Transverse colon (tissue), 4 donors: ENCODE results near the gene DPH3.

Source experiments
- POLR2A ChIP-seq: fragments of 450-650 bp; IDR thresholded peaks from one replicate; pipeline ENCODE4 v1.6.1; 2016; ENCODE audit warnings: antibody characterized with exemption, mild to moderate bottlenecking, moderate library complexity
- POLR2AphosphoS5 ChIP-seq, 3 donors: sonication (generic); formaldehyde crosslinking; IDR thresholded peaks; one replicate each; pipeline ENCODE4 v1.6.1; 2016; ENCODE audit warnings: antibody characterized with exemption in 3 of 3
- TF ChIP-seq, protein P1 (sequence below), 5 experiments: fragments of 200-600 bp in 3 of 5; fragments of 450-650 bp in 2 of 5; sonication (generic) in 3 of 5; IDR thresholded peaks; 1 replicate in 2 of 5; 2 replicates in 3 of 5; pipeline ENCODE4 v1.5.1; 2016 to 2017; ENCODE audit warnings: antibody characterized with exemption in 5 of 5, inconsistent platforms in 3 of 5, mild to moderate bottlenecking in 2 of 5, moderate library complexity in 1 of 5

DNA sequence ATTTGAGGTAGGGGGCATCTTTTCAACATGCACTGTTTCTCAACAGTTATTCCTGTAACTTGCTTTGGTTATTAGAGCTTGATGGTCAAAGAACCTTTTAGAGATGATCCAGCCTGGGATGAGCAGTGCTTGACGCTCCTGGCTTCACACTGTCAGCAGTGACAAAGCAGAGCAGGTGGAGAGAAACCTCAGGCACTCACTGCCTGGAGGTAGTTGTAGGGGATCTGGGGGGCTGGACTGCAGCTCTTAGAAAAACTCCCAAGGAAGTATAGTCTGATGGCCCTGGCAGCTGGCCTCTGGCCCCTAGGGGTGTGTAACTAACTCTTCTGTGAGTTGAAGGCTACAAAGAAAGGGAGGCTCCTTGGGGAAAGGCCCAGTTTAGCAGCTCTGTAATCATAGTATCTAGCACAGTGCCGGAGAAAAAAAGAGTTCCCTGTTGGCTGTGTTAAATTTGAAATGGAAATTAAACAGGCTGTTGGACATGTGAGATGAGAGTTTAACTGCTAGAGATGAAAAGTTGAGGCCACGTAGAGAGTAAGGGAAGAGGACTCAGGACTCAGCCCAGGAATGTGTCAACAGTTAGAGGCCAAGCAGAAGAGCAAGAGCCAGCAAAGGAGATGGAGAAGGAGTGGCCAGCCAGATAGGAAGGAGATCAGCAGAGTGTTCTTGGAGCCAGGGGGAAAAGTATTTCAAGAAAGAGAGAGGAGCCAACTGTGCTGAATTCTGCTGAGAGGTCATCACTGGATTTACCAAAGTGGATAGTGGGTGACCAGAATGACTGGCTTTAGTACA, 14.5 kb upstream of the DPH3 start:
- TF ChIP-seq, protein P1, sequence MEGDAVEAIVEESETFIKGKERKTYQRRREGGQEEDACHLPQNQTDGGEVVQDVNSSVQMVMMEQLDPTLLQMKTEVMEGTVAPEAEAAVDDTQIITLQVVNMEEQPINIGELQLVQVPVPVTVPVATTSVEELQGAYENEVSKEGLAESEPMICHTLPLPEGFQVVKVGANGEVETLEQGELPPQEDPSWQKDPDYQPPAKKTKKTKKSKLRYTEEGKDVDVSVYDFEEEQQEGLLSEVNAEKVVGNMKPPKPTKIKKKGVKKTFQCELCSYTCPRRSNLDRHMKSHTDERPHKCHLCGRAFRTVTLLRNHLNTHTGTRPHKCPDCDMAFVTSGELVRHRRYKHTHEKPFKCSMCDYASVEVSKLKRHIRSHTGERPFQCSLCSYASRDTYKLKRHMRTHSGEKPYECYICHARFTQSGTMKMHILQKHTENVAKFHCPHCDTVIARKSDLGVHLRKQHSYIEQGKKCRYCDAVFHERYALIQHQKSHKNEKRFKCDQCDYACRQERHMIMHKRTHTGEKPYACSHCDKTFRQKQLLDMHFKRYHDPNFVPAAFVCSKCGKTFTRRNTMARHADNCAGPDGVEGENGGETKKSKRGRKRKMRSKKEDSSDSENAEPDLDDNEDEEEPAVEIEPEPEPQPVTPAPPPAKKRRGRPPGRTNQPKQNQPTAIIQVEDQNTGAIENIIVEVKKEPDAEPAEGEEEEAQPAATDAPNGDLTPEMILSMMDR (IDR thresholded peaks at IDR 0.05) = no peak
- TF ChIP-seq POLR2AphosphoS5 (IDR thresholded peaks at IDR 0.05) (no peak), POLR2A (no peak)
